ENCODE results near the gene RPS21.

The RPS21 gene

DNA sequence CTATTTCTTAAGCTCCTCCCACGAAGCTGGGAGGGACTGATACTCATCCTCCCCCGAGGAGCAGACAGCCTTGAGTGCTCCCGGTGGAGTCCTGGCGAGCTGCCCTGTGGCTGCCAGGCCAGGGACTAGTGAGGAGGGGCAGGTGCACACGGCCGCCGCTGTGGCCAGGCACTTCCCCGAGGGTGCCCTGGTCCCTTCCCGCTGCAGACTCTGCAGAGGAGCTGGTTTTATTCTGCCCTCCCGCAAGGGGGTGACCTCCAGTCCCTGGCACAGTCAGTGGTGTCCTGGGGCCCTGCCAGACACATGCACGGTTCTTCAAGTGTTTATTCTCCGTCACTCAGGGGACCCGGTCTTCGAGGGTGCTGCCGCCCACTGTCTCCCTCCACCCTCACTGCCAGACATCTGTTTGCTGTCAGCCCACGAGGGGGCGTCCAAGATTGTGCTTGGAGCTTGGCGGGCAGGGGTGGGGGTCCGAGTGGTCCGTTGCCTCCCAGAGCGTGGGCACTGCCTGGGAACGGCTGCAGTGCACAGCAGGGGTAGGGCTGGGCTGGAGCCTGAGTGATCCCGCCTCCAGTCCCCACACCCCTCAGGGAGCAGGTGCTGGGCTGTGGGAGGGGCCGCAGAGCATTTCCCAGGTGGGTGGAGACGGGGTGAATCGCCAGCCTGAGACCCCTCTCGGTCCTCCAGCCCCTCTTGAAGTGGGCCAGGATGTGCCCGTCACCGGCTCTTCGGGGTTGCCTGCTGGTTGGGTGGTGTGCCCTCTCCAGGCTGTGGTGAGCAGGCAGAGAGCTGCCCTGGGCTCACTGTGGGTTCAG is 23.2 kb downstream of the RPS21 start:
- FAIRE-seq (no peak), DNase-seq (ENCODE audit: insufficient read length) (peak; percentile 58)
- TF ChIP-seq POLR2A (IDR thresholded peaks at IDR 0.05; ENCODE audit: low read depth, low read length) (no peak), POLR2AphosphoS5 (IDR thresholded peaks at IDR 0.05; ENCODE audit: low read depth, low read length) (no peak), TAF1 (IDR thresholded peaks at IDR 0.05; ENCODE audit: borderline replicate concordance, low read depth, low read length) (no peak)

DNA sequence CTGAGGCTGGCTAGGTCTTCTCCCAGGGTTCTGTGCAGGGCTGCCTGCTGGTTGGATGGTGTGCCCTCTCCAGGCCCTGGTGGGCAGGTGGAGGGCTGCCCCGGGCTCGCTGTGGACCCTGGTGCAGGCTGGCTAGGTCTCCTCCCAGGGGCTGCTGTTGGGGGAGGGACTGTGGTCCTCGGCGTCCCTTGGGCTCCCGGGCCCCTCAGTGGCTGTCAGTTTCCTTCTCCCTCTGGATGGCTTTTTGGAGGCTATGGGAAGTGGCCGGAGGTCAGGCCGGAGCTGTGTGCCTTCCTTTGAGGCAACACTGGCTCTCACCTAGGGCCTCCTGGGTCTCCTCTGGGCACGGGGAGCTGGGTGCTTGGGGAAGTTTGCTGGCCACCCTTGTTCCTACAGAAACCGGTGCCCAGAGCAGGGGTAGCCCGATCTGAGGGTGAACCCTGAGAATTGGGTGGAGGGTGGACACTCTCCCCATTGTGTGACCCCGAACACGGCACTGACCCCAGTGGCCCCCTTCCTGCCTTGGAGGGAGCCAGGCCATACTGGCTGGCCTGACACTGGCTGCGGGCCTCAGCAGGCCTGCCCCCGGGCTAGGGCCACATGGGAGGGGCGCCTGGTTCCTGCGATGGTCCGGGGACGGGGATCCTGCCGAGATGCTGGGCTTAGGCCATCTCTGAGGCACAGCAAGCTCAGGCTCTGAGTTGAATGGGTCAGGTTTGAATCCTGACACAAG is 24.0 kb downstream of the RPS21 start:
- no peak for DNase-seq (ENCODE audit: insufficient read length)

DNA sequence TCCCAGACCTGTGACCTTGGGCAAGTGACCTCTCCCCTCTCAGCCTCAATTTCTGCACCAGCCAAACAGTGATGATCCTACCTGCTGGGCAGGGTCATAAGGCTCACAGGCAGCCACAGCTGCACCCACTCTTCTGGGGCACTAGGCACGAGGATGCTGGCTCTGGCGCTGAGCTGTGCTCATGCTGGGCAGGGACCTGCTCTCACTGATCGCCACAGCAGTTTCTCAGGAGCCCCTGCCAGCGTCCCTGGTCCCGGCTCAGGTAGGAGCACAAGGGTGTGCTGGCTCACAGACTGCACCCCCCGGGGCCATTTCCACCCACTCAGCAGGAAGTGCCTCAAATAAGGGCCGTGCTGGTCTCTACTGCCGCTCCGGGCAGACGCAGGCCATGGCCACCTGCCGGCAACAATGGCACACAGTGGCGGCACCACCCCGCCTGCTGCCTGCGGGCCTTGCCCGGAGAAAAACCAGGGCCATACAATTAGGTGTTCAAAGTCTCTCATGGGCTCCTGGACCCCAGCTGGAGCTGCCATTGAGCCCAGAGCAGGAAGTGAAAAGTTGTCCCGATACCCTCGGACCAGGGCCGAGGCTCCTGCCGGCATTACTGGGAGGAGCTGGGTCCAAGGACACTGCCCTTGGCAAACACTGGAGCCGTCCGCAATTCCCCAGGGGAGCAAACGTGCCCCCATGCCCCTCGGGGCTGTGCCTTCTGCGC is 24.7 kb downstream of the RPS21 start:
- no peak for DNase-seq (ENCODE audit: insufficient read length)
- FAIRE-seq, result no peak
- TF ChIP-seq TAF1 (IDR thresholded peaks at IDR 0.05; ENCODE audit: borderline replicate concordance, low read depth, low read length) (no peak), POLR2AphosphoS5 (IDR thresholded peaks at IDR 0.05; ENCODE audit: low read depth, low read length) (no peak), POLR2A (IDR thresholded peaks at IDR 0.05; ENCODE audit: low read depth, low read length) (no peak)

More for the DNA sequence above, 24.0 kb downstream of the RPS21 start:
- no peak for FAIRE-seq
- TF ChIP-seq TAF1 (IDR thresholded peaks at IDR 0.05; ENCODE audit: borderline replicate concordance, low read depth, low read length) (no peak), POLR2A (IDR thresholded peaks at IDR 0.05; ENCODE audit: low read depth, low read length) (no peak)

DNA sequence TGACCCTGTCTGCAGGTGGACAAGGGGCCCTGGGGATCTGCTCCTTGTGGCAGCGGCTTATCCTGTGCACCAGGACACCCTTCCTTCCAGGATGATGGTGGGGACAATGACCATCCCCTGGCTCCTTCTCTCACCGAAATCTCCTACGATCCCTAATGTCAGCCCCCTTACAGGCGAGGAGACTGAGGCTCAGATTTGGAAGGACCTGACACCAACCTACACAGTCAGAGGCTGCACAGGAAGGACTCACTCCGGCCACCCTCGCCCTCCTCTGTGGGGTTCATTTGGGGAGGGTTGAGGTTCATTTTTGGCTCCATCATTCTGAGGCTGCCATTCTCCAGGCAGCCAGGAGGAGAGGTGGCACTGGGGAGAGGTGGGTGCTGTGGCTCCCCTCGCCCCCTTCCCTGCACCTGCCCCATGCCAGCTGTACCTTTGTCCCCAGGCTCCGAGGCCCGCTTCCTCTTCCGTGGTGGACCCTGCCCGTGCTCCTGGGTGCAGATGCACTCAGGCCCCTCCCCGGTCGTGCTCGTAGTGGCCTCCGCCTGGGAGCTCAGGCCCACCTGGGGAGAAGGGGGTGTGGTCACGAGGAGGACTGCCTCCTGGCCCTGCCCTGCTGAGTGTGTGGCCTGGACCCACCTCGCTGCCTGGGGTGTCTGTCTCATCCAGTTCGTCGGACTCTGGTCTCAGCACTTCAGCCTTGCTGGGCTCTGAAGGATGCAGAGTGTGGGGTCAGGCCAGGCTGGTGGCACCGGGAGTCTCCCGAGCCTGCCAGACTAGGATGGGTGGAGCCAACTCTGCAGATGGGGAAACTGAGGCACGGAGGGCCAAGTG is 25.5 kb downstream of the RPS21 start:
- FAIRE-seq (no peak), DNase-seq (ENCODE audit: insufficient read length) (no peak)
- TF ChIP-seq TAF1 (IDR thresholded peaks at IDR 0.05; ENCODE audit: borderline replicate concordance, low read depth, low read length) (no peak), POLR2A (IDR thresholded peaks at IDR 0.05; ENCODE audit: low read depth, low read length) (no peak), POLR2AphosphoS5 (IDR thresholded peaks at IDR 0.05; ENCODE audit: low read depth, low read length) (no peak)

DNA sequence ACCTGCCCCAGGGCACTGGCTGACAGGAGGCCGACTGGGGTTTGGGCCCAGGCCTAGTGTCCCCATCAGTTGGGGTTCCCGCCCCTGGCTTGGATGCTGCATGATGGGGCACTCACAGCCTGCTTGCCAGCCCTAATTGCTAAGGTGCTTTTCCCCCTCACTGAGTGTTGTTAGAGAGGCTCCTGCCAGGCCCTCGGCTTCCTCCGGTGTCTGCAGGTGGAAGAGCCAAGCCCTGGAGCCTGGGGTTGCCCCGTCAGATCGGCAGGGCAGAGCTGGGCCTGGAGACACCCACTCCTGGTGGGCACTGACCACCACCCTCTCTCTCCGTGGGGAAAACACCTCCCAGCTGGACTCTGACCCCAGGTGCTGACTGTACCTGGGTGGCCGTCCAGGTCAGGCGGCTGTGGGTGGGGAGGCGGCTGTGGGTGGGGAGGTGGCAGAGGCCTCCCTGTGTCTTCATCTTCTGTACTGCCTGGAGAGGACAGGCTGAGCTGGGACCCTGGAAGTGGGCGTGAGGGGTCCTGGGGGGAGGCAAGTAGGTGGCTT is 26.2 kb downstream of the RPS21 start:
- DNase-seq (ENCODE audit: insufficient read length) (no peak), FAIRE-seq (no peak)
- TF ChIP-seq POLR2A (IDR thresholded peaks at IDR 0.05; ENCODE audit: low read depth, low read length), result no peak
- TF ChIP-seq POLR2AphosphoS5 (IDR thresholded peaks at IDR 0.05; ENCODE audit: low read depth, low read length), result no peak
- TF ChIP-seq TAF1 (IDR thresholded peaks at IDR 0.05; ENCODE audit: borderline replicate concordance, low read depth, low read length), result no peak

DNA sequence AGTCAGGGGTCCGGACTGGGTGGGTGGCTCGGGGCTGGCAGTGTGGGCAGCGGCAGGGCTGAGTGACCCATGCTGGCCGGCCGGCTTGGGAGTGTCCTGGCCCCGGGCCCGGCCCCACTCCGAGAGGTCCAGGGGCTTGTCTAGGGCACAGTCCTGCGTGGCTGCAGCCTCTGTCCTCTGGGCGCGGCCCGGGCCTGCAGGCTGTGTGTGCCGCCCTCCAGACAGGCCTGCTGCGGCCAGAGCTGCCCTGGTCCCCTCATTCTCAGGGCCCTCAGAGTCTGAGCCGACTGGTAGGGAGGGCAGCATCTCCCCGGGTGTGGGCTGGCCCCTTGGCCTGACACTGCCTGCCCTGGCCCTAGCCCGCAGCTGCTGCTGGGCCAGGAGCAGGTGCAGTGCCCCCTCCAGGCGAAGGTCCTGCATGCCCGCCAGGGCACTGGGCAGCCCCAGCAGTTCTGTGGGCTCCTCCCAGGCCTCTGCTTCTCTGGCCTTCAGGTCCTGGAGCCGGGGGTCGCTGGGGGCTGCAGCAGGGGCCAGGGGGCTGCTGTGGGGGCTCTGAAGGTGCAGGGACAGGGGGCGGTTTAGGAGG is 27.1 kb downstream of the RPS21 start:
- TF ChIP-seq TAF1 (IDR thresholded peaks at IDR 0.05; ENCODE audit: borderline replicate concordance, low read depth, low read length) (no peak), POLR2A (IDR thresholded peaks at IDR 0.05; ENCODE audit: low read depth, low read length) (no peak), POLR2AphosphoS5 (IDR thresholded peaks at IDR 0.05; ENCODE audit: low read depth, low read length) (no peak)
- DNase-seq (ENCODE audit: insufficient read length) (no peak), FAIRE-seq (no peak)

DNA sequence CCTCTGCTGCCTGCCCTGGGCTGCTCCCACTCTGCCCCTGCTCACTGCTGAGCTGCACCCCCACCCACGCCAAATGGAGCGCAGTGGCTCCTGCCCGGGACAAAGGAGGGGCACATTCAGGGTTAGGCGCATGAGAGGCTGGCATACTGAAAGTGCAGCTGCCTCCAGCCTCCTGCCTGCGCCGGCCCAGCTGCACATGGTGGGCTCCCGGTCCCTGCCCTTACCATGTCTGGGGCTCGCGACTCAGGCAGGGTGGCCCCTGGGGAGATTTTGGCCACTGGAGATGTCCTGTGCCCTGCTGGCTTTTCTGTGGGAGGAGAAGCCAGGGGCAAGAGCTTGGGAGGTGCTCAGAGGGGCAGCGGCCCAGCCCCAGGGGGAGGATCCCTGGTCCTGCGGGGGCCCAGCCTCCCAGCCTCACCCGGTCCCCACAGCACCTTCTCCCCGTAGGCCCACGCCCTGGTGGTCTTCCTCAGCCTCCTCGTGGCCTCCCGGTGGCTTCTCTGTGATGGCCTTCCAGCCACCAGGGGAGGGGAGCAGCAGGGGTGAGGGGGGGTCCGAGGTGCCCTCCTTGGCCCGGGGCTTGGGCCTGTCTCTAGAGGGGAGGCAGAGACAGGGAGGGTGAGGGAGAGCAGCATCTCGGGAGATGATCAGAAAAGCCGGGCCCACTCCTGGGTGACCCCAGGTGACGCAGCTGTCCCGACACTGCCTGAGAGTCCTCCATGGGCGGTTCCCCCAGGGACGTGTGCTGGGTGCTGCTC is 28.6 kb downstream of the RPS21 start:
- DNase-seq (ENCODE audit: insufficient read length) (no peak), FAIRE-seq (no peak)
- no peak for TF ChIP-seq POLR2AphosphoS5 (IDR thresholded peaks at IDR 0.05; ENCODE audit: low read depth, low read length)
- no peak for TF ChIP-seq TAF1 (IDR thresholded peaks at IDR 0.05; ENCODE audit: borderline replicate concordance, low read depth, low read length)
- no peak for TF ChIP-seq POLR2A (IDR thresholded peaks at IDR 0.05; ENCODE audit: low read depth, low read length)

DNA sequence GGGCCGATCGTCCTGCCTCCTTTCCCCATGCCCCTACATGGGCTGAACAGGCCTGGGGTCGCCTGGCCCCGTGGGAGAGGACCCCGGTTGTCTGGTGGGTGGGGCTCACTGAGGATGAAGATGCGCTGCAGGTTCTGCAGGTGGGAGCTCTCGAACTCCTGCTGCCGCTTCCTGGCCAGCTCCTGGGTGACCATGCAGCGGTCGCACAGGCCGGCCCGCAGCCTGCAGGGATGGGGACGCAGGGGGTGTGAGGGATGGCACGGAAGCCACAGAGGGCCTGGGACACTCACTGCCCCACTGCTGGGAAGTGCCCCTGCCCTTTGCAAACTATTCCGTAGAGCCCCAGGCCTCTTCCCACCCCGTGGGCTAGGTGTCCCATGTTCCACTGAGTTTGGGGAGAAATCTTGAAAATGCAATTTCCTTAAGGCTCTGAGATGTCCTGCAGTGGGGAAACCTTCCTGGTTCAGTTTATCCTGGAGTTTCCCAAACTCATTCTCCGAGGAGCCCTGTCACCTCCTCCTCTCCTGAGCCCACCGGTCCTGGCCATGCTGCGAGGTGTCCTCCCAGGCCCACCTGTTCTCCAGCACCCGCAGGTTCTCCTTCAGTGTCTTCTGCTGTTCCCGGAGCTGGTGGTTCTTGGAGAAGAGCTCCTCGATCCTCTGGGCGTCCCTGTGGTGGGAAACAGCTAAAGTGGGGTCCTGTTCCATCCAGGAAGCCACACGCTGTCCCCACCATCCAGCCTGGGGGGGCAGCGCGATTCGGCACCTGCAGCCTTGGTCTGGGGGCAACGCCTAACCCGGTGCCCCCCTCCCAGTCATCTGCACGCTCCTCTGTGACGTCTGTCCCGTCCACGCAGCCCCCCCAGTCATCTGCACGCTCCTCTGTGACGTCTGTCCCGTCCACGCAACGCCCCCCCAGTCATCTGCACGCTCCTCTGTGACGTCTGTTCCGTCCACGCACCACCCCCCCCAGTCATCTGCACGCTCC is 30.0 kb downstream of the RPS21 start:
- TF ChIP-seq POLR2AphosphoS5 (IDR thresholded peaks at IDR 0.05; ENCODE audit: low read depth, low read length) (no peak), TAF1 (IDR thresholded peaks at IDR 0.05; ENCODE audit: borderline replicate concordance, low read depth, low read length) (no peak), POLR2A (IDR thresholded peaks at IDR 0.05; ENCODE audit: low read depth, low read length) (no peak)
- no peak for DNase-seq (ENCODE audit: insufficient read length)
- no peak for FAIRE-seq

Data from GM12892 (cell line).